GM23338 (cell line): ENCODE results near the gene ACBD4.

ENCODE experiments used
- CREB1 ChIP-seq: fragments of 250-450 bp; sonication (Bioruptor Pico); IDR thresholded peaks from 2 replicates; pipeline ENCODE4 v1.5.0; 2020; ENCODE audit warnings: low read depth, mild to moderate bottlenecking, moderate library complexity
- CTCF ChIP-seq, 2 experiments: fragments of 200-600 bp in 1 of 2; sonication (generic) in 1 of 2; conservative IDR thresholded peaks; 2 replicates each; pipeline versions ENCODE4 v1.5.1 to v1.6.1; 2016 to 2017; ENCODE audit warnings: antibody characterized with exemption in 2 of 2, low read depth in 2 of 2, mild to moderate bottlenecking in 2 of 2, moderate library complexity in 1 of 2
- EZH2 ChIP-seq: fragments of 200-600 bp; sonication (generic); IDR thresholded peaks from one replicate; pipeline ENCODE4 v1.8.0; 2017; ENCODE audit warnings: antibody characterized with exemption, mild to moderate bottlenecking, low read depth; ENCODE audit not compliant: unreplicated experiment
- EZH2phosphoT487 ChIP-seq: fragments of 200-600 bp; sonication (generic); IDR thresholded peaks from one replicate; pipeline ENCODE4 v1.8.1; 2018; ENCODE audit warnings: antibody characterized with exemption; ENCODE audit not compliant: unreplicated experiment
- JUNB ChIP-seq: IDR thresholded peaks from one replicate; pipeline ENCODE4 v1.6.1; 2016; ENCODE audit warnings: antibody characterized with exemption; ENCODE audit not compliant: unreplicated experiment
- NANOG ChIP-seq: IDR thresholded peaks from 2 replicates; pipeline ENCODE4 v1.6.1; 2016; ENCODE audit warnings: antibody characterized with exemption, borderline replicate concordance
- POLR2AphosphoS5 ChIP-seq: IDR thresholded peaks from 2 replicates; pipeline ENCODE4 v1.6.1; 2016; ENCODE audit warnings: antibody characterized with exemption, low read depth
- STAT1 ChIP-seq: IDR thresholded peaks from one replicate; pipeline ENCODE4 v1.6.1; 2016; ENCODE audit warnings: antibody characterized with exemption; ENCODE audit not compliant: unreplicated experiment
- ZNF114 ChIP-seq: fragments of 250-450 bp; sonication (Bioruptor Pico); IDR thresholded peaks from 2 replicates; pipeline ENCODE4 v1.5.0; 2020; ENCODE audit warnings: mild to moderate bottlenecking, moderate library complexity
- ZNF331 ChIP-seq: fragments of 250-450 bp; sonication (Bioruptor Pico); IDR thresholded peaks from 2 replicates; pipeline ENCODE4 v1.5.0; 2020; ENCODE audit warnings: low read depth, mild to moderate bottlenecking, moderate library complexity
- TF ChIP-seq, protein P1 (sequence below): fragments of 250-450 bp; sonication (Bioruptor Pico); IDR thresholded peaks from 2 replicates; pipeline ENCODE4 v1.5.0; 2020; ENCODE audit warnings: mild to moderate bottlenecking, moderate library complexity
- TF ChIP-seq, protein P2 (sequence below): IDR thresholded peaks from one replicate; pipeline ENCODE4 v1.6.1; 2018; ENCODE audit warnings: antibody characterized with exemption; ENCODE audit not compliant: unreplicated experiment
- TF ChIP-seq, protein P3 (sequence below): IDR thresholded peaks from 2 replicates; pipeline ENCODE4 v1.6.1; 2016; ENCODE audit warnings: antibody characterized with exemption

DNA sequence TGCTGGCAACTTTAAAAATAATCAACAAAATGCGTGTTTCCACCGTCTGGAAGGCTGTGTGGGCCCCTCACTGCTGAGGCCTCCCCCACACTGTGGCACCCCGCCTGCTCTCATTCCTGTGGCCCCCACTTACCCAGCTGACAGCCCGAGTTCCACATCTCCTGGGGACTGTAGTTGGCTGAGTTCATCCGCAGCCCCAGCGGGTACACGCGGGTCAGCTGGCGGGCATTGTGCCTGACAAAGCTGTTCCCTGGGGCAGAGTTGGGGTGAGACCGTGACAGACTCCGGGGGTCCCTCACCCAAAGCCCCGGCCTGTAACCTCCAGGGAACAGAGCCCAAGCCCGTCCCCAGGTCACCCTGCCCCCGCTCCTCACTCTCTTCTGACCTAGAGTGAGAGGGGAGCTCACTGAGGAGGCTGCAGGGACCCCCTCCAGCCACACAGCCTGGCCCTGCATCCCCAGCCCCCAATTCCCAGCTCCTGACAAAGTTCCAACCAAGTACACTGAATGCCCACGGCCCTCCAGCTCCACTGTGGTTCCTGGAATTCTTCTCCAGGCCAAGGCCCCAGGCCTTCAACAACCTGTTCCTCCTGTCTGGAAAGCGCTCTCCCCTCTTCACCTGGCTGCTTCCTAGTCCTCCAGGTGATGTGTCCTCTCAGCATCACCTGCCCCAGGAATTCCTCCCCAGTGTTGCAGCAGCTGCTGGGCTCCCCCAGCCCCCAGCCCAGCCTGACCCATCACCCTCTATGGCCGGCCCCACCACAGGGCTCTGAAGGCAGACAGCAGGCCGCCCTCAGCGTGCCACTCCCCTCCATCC is 21.2 kb upstream of the ACBD4 start:
- TF ChIP-seq EZH2, result no peak
- no peak for TF ChIP-seq CTCF (conservative IDR thresholded peaks at IDR 0.05; ENCODE audit: low read depth in 2 of 2)
- TF ChIP-seq, protein P1, sequence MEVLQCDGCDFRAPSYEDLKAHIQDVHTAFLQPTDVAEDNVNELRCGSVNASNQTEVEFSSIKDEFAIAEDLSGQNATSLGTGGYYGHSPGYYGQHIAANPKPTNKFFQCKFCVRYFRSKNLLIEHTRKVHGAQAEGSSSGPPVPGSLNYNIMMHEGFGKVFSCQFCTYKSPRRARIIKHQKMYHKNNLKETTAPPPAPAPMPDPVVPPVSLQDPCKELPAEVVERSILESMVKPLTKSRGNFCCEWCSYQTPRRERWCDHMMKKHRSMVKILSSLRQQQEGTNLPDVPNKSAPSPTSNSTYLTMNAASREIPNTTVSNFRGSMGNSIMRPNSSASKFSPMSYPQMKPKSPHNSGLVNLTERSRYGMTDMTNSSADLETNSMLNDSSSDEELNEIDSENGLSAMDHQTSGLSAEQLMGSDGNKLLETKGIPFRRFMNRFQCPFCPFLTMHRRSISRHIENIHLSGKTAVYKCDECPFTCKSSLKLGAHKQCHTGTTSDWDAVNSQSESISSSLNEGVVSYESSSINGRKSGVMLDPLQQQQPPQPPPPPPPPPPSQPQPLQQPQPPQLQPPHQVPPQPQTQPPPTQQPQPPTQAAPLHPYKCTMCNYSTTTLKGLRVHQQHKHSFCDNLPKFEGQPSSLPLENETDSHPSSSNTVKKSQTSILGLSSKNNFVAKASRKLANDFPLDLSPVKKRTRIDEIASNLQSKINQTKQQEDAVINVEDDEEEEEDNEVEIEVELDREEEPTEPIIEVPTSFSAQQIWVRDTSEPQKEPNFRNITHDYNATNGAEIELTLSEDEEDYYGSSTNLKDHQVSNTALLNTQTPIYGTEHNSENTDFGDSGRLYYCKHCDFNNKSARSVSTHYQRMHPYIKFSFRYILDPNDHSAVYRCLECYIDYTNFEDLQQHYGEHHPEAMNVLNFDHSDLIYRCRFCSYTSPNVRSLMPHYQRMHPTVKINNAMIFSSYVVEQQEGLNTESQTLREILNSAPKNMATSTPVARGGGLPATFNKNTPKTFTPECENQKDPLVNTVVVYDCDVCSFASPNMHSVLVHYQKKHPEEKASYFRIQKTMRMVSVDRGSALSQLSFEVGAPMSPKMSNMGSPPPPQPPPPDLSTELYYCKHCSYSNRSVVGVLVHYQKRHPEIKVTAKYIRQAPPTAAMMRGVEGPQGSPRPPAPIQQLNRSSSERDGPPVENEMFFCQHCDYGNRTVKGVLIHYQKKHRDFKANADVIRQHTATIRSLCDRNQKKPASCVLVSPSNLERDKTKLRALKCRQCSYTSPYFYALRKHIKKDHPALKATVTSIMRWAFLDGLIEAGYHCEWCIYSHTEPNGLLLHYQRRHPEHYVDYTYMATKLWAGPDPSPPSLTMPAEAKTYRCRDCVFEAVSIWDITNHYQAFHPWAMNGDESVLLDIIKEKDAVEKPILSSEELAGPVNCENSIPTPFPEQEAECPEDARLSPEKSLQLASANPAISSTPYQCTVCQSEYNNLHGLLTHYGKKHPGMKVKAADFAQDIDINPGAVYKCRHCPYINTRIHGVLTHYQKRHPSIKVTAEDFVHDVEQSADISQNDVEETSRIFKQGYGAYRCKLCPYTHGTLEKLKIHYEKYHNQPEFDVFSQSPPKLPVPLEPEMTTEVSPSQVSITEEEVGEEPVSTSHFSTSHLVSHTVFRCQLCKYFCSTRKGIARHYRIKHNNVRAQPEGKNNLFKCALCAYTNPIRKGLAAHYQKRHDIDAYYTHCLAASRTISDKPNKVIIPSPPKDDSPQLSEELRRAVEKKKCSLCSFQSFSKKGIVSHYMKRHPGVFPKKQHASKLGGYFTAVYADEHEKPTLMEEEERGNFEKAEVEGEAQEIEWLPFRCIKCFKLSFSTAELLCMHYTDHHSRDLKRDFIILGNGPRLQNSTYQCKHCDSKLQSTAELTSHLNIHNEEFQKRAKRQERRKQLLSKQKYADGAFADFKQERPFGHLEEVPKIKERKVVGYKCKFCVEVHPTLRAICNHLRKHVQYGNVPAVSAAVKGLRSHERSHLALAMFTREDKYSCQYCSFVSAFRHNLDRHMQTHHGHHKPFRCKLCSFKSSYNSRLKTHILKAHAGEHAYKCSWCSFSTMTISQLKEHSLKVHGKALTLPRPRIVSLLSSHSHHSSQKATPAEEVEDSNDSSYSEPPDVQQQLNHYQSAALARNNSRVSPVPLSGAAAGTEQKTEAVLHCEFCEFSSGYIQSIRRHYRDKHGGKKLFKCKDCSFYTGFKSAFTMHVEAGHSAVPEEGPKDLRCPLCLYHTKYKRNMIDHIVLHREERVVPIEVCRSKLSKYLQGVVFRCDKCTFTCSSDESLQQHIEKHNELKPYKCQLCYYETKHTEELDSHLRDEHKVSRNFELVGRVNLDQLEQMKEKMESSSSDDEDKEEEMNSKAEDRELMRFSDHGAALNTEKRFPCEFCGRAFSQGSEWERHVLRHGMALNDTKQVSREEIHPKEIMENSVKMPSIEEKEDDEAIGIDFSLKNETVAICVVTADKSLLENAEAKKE (CRISPR knock-in tag), result no peak
- no peak for TF ChIP-seq JUNB
- no peak for TF ChIP-seq EZH2phosphoT487
- no peak for TF ChIP-seq ZNF114 (CRISPR knock-in tag)
- TF ChIP-seq, protein P2, sequence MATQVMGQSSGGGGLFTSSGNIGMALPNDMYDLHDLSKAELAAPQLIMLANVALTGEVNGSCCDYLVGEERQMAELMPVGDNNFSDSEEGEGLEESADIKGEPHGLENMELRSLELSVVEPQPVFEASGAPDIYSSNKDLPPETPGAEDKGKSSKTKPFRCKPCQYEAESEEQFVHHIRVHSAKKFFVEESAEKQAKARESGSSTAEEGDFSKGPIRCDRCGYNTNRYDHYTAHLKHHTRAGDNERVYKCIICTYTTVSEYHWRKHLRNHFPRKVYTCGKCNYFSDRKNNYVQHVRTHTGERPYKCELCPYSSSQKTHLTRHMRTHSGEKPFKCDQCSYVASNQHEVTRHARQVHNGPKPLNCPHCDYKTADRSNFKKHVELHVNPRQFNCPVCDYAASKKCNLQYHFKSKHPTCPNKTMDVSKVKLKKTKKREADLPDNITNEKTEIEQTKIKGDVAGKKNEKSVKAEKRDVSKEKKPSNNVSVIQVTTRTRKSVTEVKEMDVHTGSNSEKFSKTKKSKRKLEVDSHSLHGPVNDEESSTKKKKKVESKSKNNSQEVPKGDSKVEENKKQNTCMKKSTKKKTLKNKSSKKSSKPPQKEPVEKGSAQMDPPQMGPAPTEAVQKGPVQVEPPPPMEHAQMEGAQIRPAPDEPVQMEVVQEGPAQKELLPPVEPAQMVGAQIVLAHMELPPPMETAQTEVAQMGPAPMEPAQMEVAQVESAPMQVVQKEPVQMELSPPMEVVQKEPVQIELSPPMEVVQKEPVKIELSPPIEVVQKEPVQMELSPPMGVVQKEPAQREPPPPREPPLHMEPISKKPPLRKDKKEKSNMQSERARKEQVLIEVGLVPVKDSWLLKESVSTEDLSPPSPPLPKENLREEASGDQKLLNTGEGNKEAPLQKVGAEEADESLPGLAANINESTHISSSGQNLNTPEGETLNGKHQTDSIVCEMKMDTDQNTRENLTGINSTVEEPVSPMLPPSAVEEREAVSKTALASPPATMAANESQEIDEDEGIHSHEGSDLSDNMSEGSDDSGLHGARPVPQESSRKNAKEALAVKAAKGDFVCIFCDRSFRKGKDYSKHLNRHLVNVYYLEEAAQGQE, result no peak
- TF ChIP-seq, protein P3, sequence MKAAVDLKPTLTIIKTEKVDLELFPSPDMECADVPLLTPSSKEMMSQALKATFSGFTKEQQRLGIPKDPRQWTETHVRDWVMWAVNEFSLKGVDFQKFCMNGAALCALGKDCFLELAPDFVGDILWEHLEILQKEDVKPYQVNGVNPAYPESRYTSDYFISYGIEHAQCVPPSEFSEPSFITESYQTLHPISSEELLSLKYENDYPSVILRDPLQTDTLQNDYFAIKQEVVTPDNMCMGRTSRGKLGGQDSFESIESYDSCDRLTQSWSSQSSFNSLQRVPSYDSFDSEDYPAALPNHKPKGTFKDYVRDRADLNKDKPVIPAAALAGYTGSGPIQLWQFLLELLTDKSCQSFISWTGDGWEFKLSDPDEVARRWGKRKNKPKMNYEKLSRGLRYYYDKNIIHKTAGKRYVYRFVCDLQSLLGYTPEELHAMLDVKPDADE, result no peak
- TF ChIP-seq POLR2AphosphoS5, result no peak
- TF ChIP-seq CREB1 (CRISPR knock-in tag), result no peak
- no peak for TF ChIP-seq NANOG
- TF ChIP-seq STAT1, result no peak
- TF ChIP-seq ZNF331 (CRISPR knock-in tag), result no peak
